Activated B cell treated with CpG ODN at 0.5 μM for 24 hours (primary cell): ENCODE measurements around the gene FIBCD1. TPM values are rescaled to one million over a fixed set of nuclear protein-coding genes. Genes with fewer than 3 reads are reported as not detected.

Source experiments
- ATAC-seq: fragments of 200-7000 bp; cut with Tn5 transposase; one replicate; pipeline ENCODE4 v1.10.0; 2021; ENCODE audit warnings: low read depth, mild to moderate bottlenecking, moderate library complexity
- CTCF ChIA-PET: fragments of 350-600 bp; sonication (Branson Sonifier 250); formaldehyde crosslinking; loops from one replicate; lab custom pipeline; 2021; ENCODE audit warnings: antibody characterized with exemption; lab: Charles Lee
- POLR2A ChIA-PET: fragments of 350-600 bp; sonication (Branson Sonifier 250); formaldehyde crosslinking; loops from one replicate; lab custom pipeline; 2021; ENCODE audit warnings: antibody characterized with exemption; lab: Charles Lee
- DNase-seq: peaks from one replicate; pipeline ENCODE4 v3.0.0; 2022
- H3K27ac Mint-ChIP-seq: one replicate; pipeline ENCODE4 v1.8.0; 2020; ENCODE audit warnings: mixed read lengths
- H3K27me3 Mint-ChIP-seq: one replicate; pipeline ENCODE4 v1.8.0; 2021; ENCODE audit warnings: mixed read lengths
- H3K36me3 Mint-ChIP-seq: one replicate; pipeline ENCODE4 v1.8.0; 2021; ENCODE audit warnings: low read depth, mixed read lengths
- H3K4me1 Mint-ChIP-seq: one replicate; pipeline ENCODE4 v1.8.0; 2021; ENCODE audit warnings: mixed read lengths
- H3K4me3 Mint-ChIP-seq: one replicate; pipeline ENCODE4 v1.8.0; 2020; ENCODE audit warnings: mild to moderate bottlenecking, mixed read lengths
- H3K9me3 Mint-ChIP-seq: one replicate; pipeline ENCODE4 v1.8.0; 2020; ENCODE audit warnings: mixed read lengths
- CTCF ChIP-seq: fragments of 200-600 bp; IDR thresholded peaks from one replicate; pipeline ENCODE4 v1.8.0; 2022; ENCODE audit warnings: antibody characterized with exemption, mild to moderate bottlenecking
- intact Hi-C: fragments of 100-400 bp; cut with micrococcal nuclease; formaldehyde crosslinking; loops from one replicate; pipeline ENCODE4 v1.15.1; 2024
- total RNA-seq: library from RNA; stranded (reverse); gene quantifications from 2 replicates; pipeline ENCODE4 v1.2.3, GENCODE V29; 2022

FIBCD1 gene
- total RNA-seq, 1 donor from 2014 or later: not detected

GRCh38 chr9:130918101-130918825, 20.8 kb downstream of the FIBCD1 start:
- Mint-ChIP-seq H3K4me1 (no peaks in the 10 kb centered on the region), H3K27me3 (peaks cover 20% of the 10 kb centered on the region), H3K27ac (no peak overlapping the region), H3K4me3 (no peak overlapping the region), H3K36me3 (no peaks in the 10 kb centered on the region), H3K9me3 (no peaks in the 10 kb centered on the region)
- intact Hi-C loops: no loop called here
- DNase-seq (no peak), ATAC-seq (no peak)
- POLR2A ChIA-PET: no interaction called here
- CTCF ChIA-PET: no interaction called here
- no peak for TF ChIP-seq CTCF

DNA sequence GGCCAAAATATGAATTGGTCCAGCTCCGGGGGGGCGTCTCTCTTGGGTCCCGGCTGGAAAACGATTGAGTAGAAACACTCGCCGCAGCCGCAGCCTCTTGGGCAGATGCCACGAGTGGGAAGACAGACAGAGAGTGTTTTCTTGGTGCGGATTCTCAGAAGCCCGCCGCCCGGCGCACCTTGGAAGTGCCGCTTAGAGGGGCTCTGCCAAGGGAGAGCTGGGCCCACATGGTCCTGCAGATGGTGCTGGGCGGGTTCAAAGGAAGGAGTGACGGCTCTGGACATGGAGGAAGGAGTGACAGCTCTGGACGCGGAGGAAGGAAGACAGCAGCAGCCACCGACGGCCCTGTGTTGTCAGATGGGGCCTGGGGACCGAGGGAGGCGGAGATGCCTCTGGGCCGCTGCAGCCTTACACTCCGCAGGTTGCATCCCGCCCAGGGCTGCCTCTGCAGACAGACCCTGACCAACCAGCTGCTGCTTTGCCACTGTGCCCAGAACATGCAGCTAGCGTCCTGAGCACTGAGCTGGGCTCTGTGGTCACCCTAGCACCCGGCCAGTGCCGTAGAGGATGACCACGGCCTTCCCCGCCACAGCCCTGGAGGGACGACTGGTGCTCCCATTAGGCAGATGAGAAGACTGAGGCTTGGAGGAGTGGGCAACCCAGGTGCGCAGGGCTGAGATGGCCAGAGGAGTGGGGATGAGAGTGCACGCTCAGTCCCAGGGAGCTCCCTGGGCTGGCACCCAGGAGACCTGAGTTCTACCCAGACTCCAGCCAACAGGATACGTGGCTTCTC, 21.7 kb downstream of the FIBCD1 start:
- Mint-ChIP-seq H3K27me3 (peaks cover 11% of the 10 kb centered on the region), H3K4me1 (no peaks in the 10 kb centered on the region), H3K9me3 (no peaks in the 10 kb centered on the region), H3K27ac (no peak overlapping the region), H3K4me3 (no peak overlapping the region), H3K36me3 (no peaks in the 10 kb centered on the region)
- TF ChIP-seq CTCF: no peak
- no peak for ATAC-seq
- no peak for DNase-seq
- CTCF ChIA-PET: no interaction called here
- POLR2A ChIA-PET: no interaction called here
- intact Hi-C loops: no loop called here

DNA sequence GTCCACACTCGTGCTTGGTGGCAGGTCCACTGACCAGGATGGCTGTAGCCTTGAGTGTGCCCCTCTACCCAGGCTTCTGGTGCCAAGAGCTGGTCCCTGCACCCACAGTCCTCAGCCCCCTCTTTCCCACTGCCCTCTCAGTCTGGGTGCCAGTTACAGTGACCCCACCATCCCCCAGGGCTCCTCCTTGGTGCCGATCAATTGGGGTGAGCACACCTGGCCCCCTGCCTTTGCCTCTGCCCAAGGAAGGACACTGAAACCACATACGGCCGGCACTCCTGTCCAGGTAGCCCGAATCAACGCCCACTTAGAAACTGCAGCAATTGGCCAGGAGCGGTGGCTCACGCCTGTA, 24.0 kb downstream of the FIBCD1 start:
- POLR2A ChIA-PET: no interaction called here
- no peak for TF ChIP-seq CTCF
- intact Hi-C loops: no loop called here
- Mint-ChIP-seq H3K36me3 (no peaks in the 10 kb centered on the region), H3K27ac (no peak overlapping the region), H3K4me3 (no peak overlapping the region), H3K4me1 (no peaks in the 10 kb centered on the region), H3K27me3 (peaks cover 1% of the 10 kb centered on the region), H3K9me3 (no peaks in the 10 kb centered on the region)
- no peak for ATAC-seq
- DNase-seq: no peak
- CTCF ChIA-PET: interaction anchor here (0.6 kb wide), 1 partner anchor 24 kb away, joined by 3 read pairs; the partner anchor contains the start of gene FIBCD1

GRCh38 chr9:130914417-130915095, 24.5 kb downstream of the FIBCD1 start:
- ChIA-PET CTCF (interaction anchor here (0.6 kb wide), 1 partner anchor 25 kb away, joined by 3 read pairs; the partner anchor contains the start of gene FIBCD1), POLR2A (no interaction called here)
- DNase-seq: no peak
- TF ChIP-seq CTCF: no peak
- Mint-ChIP-seq H3K27me3 (peaks cover 1% of the 10 kb centered on the region), H3K27ac (no peak overlapping the region), H3K9me3 (no peaks in the 10 kb centered on the region), H3K4me1 (no peaks in the 10 kb centered on the region), H3K4me3 (no peak overlapping the region), H3K36me3 (no peaks in the 10 kb centered on the region)
- ATAC-seq: no peak
- intact Hi-C loops: no loop called here
